ENCODE data around the gene ACO1.

DNA sequence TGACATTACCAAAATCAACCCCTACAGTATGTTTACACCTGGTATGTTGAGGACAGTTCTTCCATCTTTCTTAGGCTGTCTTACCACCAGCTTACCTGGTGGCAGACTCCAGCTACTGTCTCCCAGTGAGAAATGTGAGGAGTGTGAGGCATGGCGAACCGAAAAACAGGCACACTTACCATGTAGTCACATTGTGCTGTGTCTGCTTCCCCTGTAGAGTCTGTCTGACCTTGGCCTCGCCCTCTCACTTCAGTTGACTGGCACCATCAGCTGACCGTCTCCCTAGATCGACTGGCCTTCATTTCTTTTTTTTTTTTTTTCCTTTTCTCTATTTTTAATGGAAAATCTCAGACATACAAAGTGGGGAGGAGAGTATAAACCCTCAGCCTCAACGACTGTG lies 4.9 kb downstream of the ACO1 start:
- TF ChIP-seq, protein P1, sequence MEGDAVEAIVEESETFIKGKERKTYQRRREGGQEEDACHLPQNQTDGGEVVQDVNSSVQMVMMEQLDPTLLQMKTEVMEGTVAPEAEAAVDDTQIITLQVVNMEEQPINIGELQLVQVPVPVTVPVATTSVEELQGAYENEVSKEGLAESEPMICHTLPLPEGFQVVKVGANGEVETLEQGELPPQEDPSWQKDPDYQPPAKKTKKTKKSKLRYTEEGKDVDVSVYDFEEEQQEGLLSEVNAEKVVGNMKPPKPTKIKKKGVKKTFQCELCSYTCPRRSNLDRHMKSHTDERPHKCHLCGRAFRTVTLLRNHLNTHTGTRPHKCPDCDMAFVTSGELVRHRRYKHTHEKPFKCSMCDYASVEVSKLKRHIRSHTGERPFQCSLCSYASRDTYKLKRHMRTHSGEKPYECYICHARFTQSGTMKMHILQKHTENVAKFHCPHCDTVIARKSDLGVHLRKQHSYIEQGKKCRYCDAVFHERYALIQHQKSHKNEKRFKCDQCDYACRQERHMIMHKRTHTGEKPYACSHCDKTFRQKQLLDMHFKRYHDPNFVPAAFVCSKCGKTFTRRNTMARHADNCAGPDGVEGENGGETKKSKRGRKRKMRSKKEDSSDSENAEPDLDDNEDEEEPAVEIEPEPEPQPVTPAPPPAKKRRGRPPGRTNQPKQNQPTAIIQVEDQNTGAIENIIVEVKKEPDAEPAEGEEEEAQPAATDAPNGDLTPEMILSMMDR (IDR thresholded peaks at IDR 0.05; ENCODE audit: low read depth, low read length, missing input control): no peak
- TF ChIP-seq HNF4A (conservative IDR thresholded peaks at IDR 0.05): no peak
- no peak for TF ChIP-seq RAD21 (IDR thresholded peaks at IDR 0.05)
- TF ChIP-seq, protein P2, sequence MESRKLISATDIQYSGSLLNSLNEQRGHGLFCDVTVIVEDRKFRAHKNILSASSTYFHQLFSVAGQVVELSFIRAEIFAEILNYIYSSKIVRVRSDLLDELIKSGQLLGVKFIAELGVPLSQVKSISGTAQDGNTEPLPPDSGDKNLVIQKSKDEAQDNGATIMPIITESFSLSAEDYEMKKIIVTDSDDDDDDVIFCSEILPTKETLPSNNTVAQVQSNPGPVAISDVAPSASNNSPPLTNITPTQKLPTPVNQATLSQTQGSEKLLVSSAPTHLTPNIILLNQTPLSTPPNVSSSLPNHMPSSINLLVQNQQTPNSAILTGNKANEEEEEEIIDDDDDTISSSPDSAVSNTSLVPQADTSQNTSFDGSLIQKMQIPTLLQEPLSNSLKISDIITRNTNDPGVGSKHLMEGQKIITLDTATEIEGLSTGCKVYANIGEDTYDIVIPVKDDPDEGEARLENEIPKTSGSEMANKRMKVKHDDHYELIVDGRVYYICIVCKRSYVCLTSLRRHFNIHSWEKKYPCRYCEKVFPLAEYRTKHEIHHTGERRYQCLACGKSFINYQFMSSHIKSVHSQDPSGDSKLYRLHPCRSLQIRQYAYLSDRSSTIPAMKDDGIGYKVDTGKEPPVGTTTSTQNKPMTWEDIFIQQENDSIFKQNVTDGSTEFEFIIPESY (IDR thresholded peaks at IDR 0.05): no peak
- TF ChIP-seq NR2F2 (IDR thresholded peaks at IDR 0.05): no peak
- no peak for TF ChIP-seq GABPA (IDR thresholded peaks at IDR 0.05 in 1 of 2, conservative IDR thresholded peaks at IDR 0.05 in 1 of 2)
- no peak for TF ChIP-seq FOXA2 (IDR thresholded peaks at IDR 0.05)
- no peak for TF ChIP-seq JUND (IDR thresholded peaks at IDR 0.05)
- no peak for TF ChIP-seq SP1 (IDR thresholded peaks at IDR 0.05)
- TF ChIP-seq, protein P3, sequence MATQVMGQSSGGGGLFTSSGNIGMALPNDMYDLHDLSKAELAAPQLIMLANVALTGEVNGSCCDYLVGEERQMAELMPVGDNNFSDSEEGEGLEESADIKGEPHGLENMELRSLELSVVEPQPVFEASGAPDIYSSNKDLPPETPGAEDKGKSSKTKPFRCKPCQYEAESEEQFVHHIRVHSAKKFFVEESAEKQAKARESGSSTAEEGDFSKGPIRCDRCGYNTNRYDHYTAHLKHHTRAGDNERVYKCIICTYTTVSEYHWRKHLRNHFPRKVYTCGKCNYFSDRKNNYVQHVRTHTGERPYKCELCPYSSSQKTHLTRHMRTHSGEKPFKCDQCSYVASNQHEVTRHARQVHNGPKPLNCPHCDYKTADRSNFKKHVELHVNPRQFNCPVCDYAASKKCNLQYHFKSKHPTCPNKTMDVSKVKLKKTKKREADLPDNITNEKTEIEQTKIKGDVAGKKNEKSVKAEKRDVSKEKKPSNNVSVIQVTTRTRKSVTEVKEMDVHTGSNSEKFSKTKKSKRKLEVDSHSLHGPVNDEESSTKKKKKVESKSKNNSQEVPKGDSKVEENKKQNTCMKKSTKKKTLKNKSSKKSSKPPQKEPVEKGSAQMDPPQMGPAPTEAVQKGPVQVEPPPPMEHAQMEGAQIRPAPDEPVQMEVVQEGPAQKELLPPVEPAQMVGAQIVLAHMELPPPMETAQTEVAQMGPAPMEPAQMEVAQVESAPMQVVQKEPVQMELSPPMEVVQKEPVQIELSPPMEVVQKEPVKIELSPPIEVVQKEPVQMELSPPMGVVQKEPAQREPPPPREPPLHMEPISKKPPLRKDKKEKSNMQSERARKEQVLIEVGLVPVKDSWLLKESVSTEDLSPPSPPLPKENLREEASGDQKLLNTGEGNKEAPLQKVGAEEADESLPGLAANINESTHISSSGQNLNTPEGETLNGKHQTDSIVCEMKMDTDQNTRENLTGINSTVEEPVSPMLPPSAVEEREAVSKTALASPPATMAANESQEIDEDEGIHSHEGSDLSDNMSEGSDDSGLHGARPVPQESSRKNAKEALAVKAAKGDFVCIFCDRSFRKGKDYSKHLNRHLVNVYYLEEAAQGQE (IDR thresholded peaks at IDR 0.05): no peak
- TF ChIP-seq YY1 (IDR thresholded peaks at IDR 0.05): no peak

All from liver (tissue), 3 donors.